Camera-type eye (tissue), 1 donor: Measurements from ENCODE around the gene ALKBH5. TPM values are rescaled to one million over a fixed set of nuclear protein-coding genes. Genes with fewer than 3 reads are reported as not detected.

Experiments used
- total RNA-seq: library from RNA; depleted of rRNA; stranded (reverse); fragments of >200 nt; gene quantifications from one replicate; pipeline ENCODE4 v1.2.3, GENCODE V29; 2014

Gene ALKBH5
- 115 TPM for total RNA-seq

DNA sequence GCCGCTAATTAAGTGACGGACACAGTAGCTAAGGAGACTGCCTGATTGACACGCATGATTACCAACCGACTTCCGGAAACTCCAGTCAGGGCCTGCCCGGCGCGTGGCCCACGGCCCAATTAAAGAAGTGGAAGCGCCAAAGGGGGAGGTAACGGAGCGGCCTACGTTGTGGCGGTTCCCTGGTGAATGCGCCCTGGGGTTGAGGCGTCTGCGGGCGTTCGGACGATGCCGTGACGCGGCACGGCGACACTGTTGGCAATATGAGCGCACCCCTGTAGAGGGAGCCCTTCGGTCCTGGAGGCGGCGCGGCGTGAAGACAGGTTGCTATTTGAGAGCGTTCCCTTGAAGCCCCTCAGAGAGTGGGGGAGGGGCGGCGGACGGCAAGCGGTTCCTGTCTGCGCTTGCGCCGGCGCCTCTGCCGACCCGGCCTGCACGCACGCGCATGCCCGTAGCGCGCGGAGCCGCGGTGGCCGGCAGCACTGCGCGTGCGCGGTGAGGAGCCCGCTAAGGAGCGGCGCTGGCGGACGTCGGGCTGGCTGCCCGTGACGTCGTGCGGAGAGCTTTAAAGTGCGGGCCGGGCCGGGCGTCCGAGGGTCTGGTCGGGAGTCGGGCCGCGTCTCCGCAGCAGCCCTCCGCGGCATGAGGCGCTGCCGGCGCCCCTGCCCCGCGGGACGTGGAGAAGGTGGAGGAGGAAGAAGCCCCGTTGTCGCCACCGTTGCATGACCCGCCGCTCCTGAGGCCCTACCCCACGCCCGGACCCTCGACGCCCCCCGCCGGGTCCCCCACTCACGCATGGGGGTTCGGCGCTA is at the start of gene ALKBH5:
Gene ALKBH5 (plus strand): TSS at position 495 of the 809 bp plus-strand sequence. CDS start 416 bp downstream, outside the sequence.

GRCh38 chr17:18225121-18225641 is 41.6 kb downstream of the ALKBH5 start, which contains the start of gene LLGL1:
Gene LLGL1 (plus strand): TSS chr17:18225635. CDS start chr17:18225683, 48 bp downstream.

GRCh38 chr17:18258356-18259038 is 74.9 kb downstream of the ALKBH5 start, which contains the start of gene FLII:
Gene FLII (minus strand): TSS chr17:18258738. CDS start chr17:18258690, 48 bp downstream.

Other genes with a start within 250 kb of the ALKBH5 start
- gene TOM1L2, start 211.4 kb upstream of the ALKBH5 start, total RNA-seq, result 54.0 TPM
- gene DRC3, start 211.0 kb upstream of the ALKBH5 start, total RNA-seq, result 13.9 TPM
- 31.6 TPM for gene ATPAF2, start 144.7 kb upstream of the ALKBH5 start, total RNA-seq
- gene GID4, start 144.4 kb upstream of the ALKBH5 start, total RNA-seq, result 10.7 TPM
- 36.7 TPM for gene DRG2, start 95.9 kb upstream of the ALKBH5 start, total RNA-seq
- 1.4 TPM for gene MYO15A, start 75.1 kb upstream of the ALKBH5 start, total RNA-seq
- 52.7 TPM for gene LLGL1, start 41.8 kb downstream of the ALKBH5 start, total RNA-seq
- 113 TPM for gene FLII, start 74.9 kb downstream of the ALKBH5 start, total RNA-seq
- gene MIEF2, start 76.8 kb downstream of the ALKBH5 start, total RNA-seq, result 46.4 TPM
- gene TOP3A, start 131.2 kb downstream of the ALKBH5 start, total RNA-seq, result 62.1 TPM
- gene SMCR8, start 131.5 kb downstream of the ALKBH5 start, total RNA-seq, result 21.5 TPM
- gene SHMT1, start 179.7 kb downstream of the ALKBH5 start, total RNA-seq, result 40.2 TPM
- gene EVPLL, start 193.9 kb downstream of the ALKBH5 start, total RNA-seq, result 0.33 TPM